ENCODE results near the gene SHC2. TPM values are rescaled to one million over a fixed set of nuclear protein-coding genes. Genes with fewer than 3 reads are reported as not detected.

Gene SHC2
- total and polyA plus RNA-seq, 2 of the 13 experiments (the other 11 are each of a cell fraction or from before 2014, with no cell fraction given), result 9.0 to 18.3 TPM

GRCh38 chr19:507286-508203 is 46.7 kb upstream of the SHC2 start, which contains the start of gene TPGS1 (continued):
- TF ChIP-seq, protein P1, sequence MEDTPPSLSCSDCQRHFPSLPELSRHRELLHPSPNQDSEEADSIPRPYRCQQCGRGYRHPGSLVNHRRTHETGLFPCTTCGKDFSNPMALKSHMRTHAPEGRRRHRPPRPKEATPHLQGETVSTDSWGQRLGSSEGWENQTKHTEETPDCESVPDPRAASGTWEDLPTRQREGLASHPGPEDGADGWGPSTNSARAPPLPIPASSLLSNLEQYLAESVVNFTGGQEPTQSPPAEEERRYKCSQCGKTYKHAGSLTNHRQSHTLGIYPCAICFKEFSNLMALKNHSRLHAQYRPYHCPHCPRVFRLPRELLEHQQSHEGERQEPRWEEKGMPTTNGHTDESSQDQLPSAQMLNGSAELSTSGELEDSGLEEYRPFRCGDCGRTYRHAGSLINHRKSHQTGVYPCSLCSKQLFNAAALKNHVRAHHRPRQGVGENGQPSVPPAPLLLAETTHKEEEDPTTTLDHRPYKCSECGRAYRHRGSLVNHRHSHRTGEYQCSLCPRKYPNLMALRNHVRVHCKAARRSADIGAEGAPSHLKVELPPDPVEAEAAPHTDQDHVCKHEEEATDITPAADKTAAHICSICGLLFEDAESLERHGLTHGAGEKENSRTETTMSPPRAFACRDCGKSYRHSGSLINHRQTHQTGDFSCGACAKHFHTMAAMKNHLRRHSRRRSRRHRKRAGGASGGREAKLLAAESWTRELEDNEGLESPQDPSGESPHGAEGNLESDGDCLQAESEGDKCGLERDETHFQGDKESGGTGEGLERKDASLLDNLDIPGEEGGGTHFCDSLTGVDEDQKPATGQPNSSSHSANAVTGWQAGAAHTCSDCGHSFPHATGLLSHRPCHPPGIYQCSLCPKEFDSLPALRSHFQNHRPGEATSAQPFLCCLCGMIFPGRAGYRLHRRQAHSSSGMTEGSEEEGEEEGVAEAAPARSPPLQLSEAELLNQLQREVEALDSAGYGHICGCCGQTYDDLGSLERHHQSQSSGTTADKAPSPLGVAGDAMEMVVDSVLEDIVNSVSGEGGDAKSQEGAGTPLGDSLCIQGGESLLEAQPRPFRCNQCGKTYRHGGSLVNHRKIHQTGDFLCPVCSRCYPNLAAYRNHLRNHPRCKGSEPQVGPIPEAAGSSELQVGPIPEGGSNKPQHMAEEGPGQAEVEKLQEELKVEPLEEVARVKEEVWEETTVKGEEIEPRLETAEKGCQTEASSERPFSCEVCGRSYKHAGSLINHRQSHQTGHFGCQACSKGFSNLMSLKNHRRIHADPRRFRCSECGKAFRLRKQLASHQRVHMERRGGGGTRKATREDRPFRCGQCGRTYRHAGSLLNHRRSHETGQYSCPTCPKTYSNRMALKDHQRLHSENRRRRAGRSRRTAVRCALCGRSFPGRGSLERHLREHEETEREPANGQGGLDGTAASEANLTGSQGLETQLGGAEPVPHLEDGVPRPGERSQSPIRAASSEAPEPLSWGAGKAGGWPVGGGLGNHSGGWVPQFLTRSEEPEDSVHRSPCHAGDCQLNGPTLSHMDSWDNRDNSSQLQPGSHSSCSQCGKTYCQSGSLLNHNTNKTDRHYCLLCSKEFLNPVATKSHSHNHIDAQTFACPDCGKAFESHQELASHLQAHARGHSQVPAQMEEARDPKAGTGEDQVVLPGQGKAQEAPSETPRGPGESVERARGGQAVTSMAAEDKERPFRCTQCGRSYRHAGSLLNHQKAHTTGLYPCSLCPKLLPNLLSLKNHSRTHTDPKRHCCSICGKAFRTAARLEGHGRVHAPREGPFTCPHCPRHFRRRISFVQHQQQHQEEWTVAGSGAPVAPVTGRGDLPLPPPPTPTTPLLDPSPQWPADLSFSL (CRISPR knock-in tag; IDR thresholded peaks at IDR 0.05), result no peak
- TF ChIP-seq HOXA5 (CRISPR knock-in tag; IDR thresholded peaks at IDR 0.05) (peak; percentile 80; the same call in 1 of the 2 replicates), CHD4 (IDR thresholded peaks at IDR 0.05; ENCODE audit: borderline replicate concordance, low read length) (no peak), ZNF503 (CRISPR knock-in tag; IDR thresholded peaks at IDR 0.05) (0 out of 2 replicates have a peak, but pooled peaks have one; percentile 27), RBAK (CRISPR knock-in tag; IDR thresholded peaks at IDR 0.05) (no peak), RBM39 (IDR thresholded peaks at IDR 0.05; ENCODE audit: low read depth, low read length, poor library complexity, severe bottlenecking) (no peak), ZNF784 (CRISPR knock-in tag; IDR thresholded peaks at IDR 0.05; ENCODE audit: borderline replicate concordance) (0 out of 2 replicates have a peak, but pooled peaks have one; percentile 45), HNF1B (CRISPR knock-in tag; IDR thresholded peaks at IDR 0.05) (peak; percentile 68), POLR2AphosphoS5 (IDR thresholded peaks at IDR 0.05; ENCODE audit: low read depth, low read length) (no peak), ESRRA (CRISPR knock-in tag; IDR thresholded peaks at IDR 0.05; ENCODE audit: low read depth) (no peak), SYNCRIP (IDR thresholded peaks at IDR 0.05; ENCODE audit: insufficient read depth, low read depth, low read length) (no peak), SNAI1 (CRISPR knock-in tag; IDR thresholded peaks at IDR 0.05; ENCODE audit: borderline replicate concordance) (peak; percentile 79; the same call in 1 of the 2 replicates), ZFP36L1 (CRISPR knock-in tag; IDR thresholded peaks at IDR 0.05) (no peak), NFE2L2 (IDR thresholded peaks at IDR 0.05; ENCODE audit: low read length) (no peak), YEATS4 (CRISPR knock-in tag; IDR thresholded peaks at IDR 0.05; ENCODE audit: borderline replicate concordance) (peak; percentile 76), DRAP1 (CRISPR knock-in tag; IDR thresholded peaks at IDR 0.05) (peak; percentile 36)
